ACC112 (cell line): ENCODE measurements around the gene MAP2K5.

Source experiments
- H2AFZ ChIP-seq: fragments of 200-600 bp; sonication (generic); one replicate; pipeline ENCODE4 v1.6.0; 2017; ENCODE audit warnings: antibody characterized with exemption, low read length; ENCODE audit not compliant: unreplicated experiment
- H3K27ac ChIP-seq: fragments of 200-600 bp; sonication (generic); 2 replicates; pipeline ENCODE4 v1.5.1; 2014; ENCODE audit warnings: low read depth, mild to moderate bottlenecking, antibody characterized with exemption, low read length, moderate library complexity
- H3K27me3 ChIP-seq: fragments of 200-600 bp; sonication (generic); 2 replicates; pipeline ENCODE4 v1.6.1; 2014; ENCODE audit warnings: mild to moderate bottlenecking, antibody characterized with exemption, low read length, moderate library complexity, mixed read lengths; ENCODE audit not compliant: insufficient read depth
- H3K36me3 ChIP-seq: fragments of 200-600 bp; sonication (generic); 2 replicates; pipeline ENCODE4 v1.6.1; 2016; ENCODE audit warnings: mild to moderate bottlenecking, antibody characterized with exemption, low read length, moderate library complexity, mixed read lengths; ENCODE audit not compliant: insufficient read depth
- H3K4me1 ChIP-seq: fragments of 200-600 bp; sonication (generic); one replicate; pipeline ENCODE4 v1.6.1; 2016; ENCODE audit warnings: low read length, mixed read lengths; ENCODE audit not compliant: insufficient read depth, unreplicated experiment, control insufficient read depth
- H3K4me3 ChIP-seq: fragments of 200-600 bp; sonication (generic); 2 replicates; pipeline ENCODE4 v1.5.1; 2014; ENCODE audit warnings: mild to moderate bottlenecking, low read depth, low read length
- H3K79me2 ChIP-seq: fragments of 200-600 bp; sonication (generic); one replicate; pipeline ENCODE4 v1.6.0; 2016; ENCODE audit warnings: low read length; ENCODE audit not compliant: control insufficient read depth, unreplicated experiment, insufficient read depth

The MAP2K5 gene

DNA sequence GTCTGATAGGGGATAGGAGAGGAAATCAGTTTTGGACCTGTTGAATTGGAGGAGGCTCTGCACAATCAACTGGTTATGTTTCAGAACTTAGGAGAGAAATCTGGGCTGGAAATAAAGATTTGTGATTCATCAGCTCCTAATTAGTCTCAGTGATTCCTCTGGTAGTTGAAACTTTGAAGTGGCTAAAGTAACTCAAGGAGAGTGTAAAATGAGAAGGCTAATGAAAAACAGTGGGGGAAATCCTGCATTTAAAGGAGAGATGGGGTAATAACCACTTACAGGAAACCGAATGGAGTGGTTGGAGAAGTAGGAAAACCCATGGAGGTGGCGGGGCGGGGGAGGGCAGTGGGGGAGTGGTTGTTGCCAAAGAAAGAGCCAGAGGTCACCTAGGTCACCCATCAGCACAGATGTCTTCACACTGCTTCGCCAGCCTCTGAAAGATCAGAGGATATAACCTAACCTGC is 32.6 kb downstream of the MAP2K5 start:
- Histone ChIP-seq H3K79me2 (no peaks in the 10 kb centered on the region), H3K27me3 (no peaks in the 10 kb centered on the region), H3K36me3 (0 out of 2 replicates have a peak, but pooled peaks cover 3% of the 10 kb centered on the region), H2AFZ (no peak overlapping the region), H3K27ac (no peak overlapping the region), H3K4me3 (no peak overlapping the region), H3K4me1 (no peaks in the 10 kb centered on the region)

DNA sequence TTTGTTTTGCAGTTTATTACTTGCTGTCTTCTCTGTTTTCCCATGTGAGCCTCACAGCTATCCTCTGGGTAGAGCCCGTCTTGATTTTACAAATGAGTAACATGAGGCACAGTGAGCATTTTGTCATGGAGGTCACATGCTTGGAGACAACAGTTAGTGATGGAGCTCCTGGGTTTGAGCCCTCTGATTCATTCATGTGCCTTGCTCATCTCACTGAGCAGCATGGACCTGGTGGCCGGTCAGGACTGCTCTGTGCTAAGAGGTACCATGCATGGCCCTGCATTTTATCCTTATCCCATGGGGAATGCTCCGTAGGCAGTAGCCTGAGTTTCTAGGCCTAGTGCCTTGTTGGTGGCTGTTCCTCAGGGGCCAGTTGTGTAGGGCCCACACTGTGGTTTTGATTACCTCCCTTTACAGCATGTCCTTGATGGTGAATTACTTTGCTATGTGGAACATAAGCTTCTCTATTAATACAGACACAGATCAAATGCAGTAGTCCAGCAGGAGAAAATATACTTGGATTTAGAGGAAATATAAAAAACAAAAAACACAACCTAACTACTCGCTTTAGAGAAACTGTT is 35.6 kb downstream of the MAP2K5 start:
- Histone ChIP-seq H3K4me1 (no peaks in the 10 kb centered on the region), H3K36me3 (no peaks in the 10 kb centered on the region), H3K27me3 (no peaks in the 10 kb centered on the region), H3K27ac (no peak overlapping the region), H3K4me3 (no peak overlapping the region), H3K79me2 (no peaks in the 10 kb centered on the region), H2AFZ (no peak overlapping the region)

DNA sequence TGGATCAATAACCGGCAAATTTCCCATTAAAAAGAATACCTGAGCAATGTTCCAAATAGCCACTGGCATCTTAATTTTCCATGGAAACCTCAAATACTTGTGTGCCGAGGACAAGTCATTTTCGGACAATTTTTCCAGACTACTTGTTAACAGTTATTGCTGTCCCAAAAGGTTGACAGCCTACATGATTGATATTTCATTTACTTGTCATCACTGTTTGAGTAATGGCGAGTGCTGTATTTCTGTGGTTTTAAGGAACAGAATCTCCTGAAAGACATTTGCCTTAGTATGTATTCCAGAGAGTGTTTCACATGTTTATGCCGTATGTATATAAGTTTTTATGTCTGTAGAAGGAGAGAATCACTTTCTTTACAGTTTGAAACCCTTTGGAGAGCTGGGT is 36.7 kb downstream of the MAP2K5 start:
- Histone ChIP-seq H2AFZ (no peak overlapping the region), H3K36me3 (no peaks in the 10 kb centered on the region), H3K27me3 (no peaks in the 10 kb centered on the region), H3K4me1 (no peaks in the 10 kb centered on the region), H3K79me2 (no peaks in the 10 kb centered on the region), H3K4me3 (no peak overlapping the region), H3K27ac (no peak overlapping the region)

DNA sequence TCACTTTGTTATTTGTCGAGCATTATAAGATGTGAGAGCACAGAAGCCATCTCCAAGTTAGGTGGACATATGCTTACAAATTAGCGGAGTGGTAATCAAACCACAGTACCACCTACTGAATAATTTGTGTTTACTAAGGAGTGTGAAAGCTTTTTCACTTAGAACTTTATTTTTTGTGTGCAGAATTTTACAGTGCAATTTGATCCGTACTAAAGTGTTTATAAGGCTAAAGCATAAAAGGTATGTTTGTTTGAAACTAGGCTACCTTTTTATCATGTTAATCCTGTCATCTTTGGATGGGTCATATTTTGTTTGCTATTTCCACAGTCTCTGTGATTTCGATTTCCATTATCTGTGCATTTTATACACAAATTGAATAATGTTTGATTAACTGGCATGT is 37.5 kb downstream of the MAP2K5 start:
- H3K36me3 ChIP-seq, result no peaks in the 10 kb centered on the region
- H2AFZ ChIP-seq, result no peak overlapping the region
- no peak overlapping the region for H3K4me3 ChIP-seq
- H3K79me2 ChIP-seq, result no peaks in the 10 kb centered on the region
- H3K4me1 ChIP-seq, result no peaks in the 10 kb centered on the region
- no peaks in the 10 kb centered on the region for H3K27me3 ChIP-seq
- H3K27ac ChIP-seq, result no peak overlapping the region

DNA sequence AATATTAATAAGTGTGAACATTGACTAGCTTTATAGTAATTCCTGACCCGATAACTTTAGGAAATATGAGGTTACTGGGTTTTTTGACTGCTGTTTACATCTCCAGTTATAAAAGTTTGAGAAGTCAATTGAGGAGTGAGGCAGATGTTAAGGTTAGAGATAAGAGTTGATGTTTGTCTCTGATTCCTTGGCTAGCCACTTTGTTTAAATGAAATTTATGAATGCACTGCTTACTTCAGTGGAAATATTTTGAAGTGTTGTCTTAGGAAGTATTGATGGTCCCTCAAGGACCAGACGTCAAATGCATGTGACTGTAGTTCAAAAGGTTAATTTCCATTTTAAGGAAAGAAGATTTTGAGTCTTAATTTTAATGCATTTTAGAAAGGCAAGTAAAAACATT is 41.7 kb downstream of the MAP2K5 start:
- H3K79me2 ChIP-seq, result no peaks in the 10 kb centered on the region
- H2AFZ ChIP-seq, result no peak overlapping the region
- H3K4me1 ChIP-seq, result no peaks in the 10 kb centered on the region
- no peaks in the 10 kb centered on the region for H3K36me3 ChIP-seq
- H3K27me3 ChIP-seq, result no peaks in the 10 kb centered on the region
- no peak overlapping the region for H3K4me3 ChIP-seq
- no peak overlapping the region for H3K27ac ChIP-seq

DNA sequence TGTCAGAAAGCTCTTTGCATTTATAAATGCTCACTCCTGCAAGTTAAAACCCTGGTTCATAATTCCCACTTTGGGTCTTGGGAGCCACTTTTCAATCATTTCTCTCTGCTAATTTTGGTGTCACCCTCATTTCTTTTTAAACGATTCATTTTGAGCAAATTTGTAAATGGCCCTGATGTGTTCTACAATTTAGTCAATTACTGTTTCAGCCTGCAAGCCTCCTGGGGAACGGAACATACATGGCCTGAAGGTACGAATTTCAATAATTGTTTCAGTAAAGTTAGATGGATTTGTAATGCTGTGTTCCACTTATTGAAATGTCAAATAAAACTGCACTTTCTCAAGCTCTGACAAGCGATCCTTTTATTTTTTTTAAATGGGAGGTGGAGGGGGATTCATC is 43.2 kb downstream of the MAP2K5 start:
- H3K4me3 ChIP-seq, result no peak overlapping the region
- no peak overlapping the region for H3K27ac ChIP-seq
- no peaks in the 10 kb centered on the region for H3K4me1 ChIP-seq
- no peaks in the 10 kb centered on the region for H3K27me3 ChIP-seq
- no peaks in the 10 kb centered on the region for H3K79me2 ChIP-seq
- no peaks in the 10 kb centered on the region for H3K36me3 ChIP-seq
- no peak overlapping the region for H2AFZ ChIP-seq

DNA sequence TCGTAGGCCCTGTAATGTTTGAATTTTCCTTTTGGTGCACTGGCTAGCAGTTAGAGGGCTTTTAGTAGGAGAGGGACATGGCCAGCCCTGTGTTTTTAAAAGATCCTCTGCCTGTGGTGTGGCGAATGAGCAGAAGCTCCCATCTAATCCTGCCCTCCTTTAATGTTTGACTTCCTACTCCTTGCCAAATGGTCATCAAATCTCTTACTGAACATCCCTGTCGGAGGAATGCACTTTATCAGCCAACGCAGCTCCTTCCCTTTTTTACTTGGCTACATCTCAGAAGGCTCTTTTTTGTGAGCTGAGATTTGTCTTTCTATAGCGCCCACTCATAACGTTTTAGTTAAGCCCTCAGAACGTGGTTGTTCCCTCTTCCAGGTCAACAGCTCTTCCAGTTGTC is 44.8 kb downstream of the MAP2K5 start:
- Histone ChIP-seq H3K4me3 (no peak overlapping the region), H3K27me3 (no peaks in the 10 kb centered on the region), H2AFZ (no peak overlapping the region), H3K4me1 (no peaks in the 10 kb centered on the region), H3K27ac (no peak overlapping the region), H3K36me3 (no peaks in the 10 kb centered on the region), H3K79me2 (no peaks in the 10 kb centered on the region)

DNA sequence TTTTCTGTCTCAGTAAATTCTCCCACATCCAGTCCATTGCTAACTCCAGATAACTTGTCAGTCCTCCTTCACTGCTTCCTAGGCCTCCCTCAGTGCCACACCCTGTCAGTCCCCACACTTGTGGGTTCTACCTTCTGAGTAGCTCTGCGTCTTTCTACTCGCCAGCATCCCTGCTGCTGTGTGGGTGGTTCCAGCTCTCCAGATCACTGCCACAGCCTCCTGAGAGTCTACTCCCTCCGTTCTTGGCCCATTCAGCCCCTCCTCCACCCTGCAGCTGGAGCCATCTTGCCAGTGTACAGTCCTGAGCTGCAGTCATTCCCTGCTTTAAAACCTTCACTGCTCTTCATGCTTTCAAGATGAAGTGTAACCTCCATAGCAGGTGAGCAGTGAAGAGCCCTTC is 45.3 kb downstream of the MAP2K5 start:
- Histone ChIP-seq H3K27me3 (no peaks in the 10 kb centered on the region), H3K4me1 (no peaks in the 10 kb centered on the region), H3K4me3 (no peak overlapping the region), H3K79me2 (no peaks in the 10 kb centered on the region), H3K27ac (no peak overlapping the region), H3K36me3 (no peaks in the 10 kb centered on the region), H2AFZ (no peak overlapping the region)

DNA sequence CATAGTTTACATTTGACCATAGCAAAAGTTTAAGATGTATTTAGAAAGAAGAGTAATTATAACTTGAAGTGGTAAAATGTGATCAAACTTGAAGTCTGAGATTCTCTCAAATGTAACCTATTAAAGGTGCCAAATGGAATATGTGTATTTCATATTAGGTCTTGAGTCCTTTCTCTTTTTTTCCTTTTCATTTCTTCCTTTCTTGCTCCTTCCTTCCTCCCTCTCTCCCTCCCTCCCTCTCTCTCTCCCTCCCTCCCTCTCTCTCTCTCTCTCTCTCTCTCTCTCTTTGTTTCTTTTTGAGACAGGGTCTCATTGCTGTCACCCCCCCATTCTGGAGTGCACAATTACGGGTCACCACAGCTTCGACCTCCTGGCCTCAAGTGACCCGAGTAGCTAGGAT is 47.7 kb downstream of the MAP2K5 start:
- no peaks in the 10 kb centered on the region for H3K36me3 ChIP-seq
- no peak overlapping the region for H3K4me3 ChIP-seq
- H3K27ac ChIP-seq, result no peak overlapping the region

DNA sequence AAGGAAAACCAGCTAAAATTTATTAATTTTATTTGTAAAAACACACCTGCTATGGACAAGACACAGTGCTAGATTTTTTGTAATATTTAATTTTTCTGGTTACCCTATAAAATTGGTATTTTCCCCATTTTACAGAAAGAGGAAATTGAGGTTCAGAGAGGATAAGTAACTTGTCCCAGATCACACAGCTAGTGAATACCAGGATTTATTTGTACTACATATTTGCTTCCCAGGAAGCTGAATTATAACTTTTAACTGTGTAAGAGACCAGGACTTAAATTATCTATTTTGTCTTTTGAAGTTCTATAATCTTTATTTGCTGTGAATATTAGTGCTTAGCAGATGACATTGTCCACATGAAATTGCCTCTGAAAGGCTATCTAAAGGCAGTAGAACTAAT is 49.7 kb downstream of the MAP2K5 start:
- Histone ChIP-seq H2AFZ (no peak overlapping the region), H3K27me3 (no peaks in the 10 kb centered on the region), H3K4me1 (no peaks in the 10 kb centered on the region), H3K27ac (no peak overlapping the region), H3K79me2 (no peaks in the 10 kb centered on the region), H3K4me3 (no peak overlapping the region), H3K36me3 (no peaks in the 10 kb centered on the region)

More for the DNA sequence above, 47.7 kb downstream of the MAP2K5 start:
- no peaks in the 10 kb centered on the region for H3K79me2 ChIP-seq
- no peak overlapping the region for H2AFZ ChIP-seq
- no peaks in the 10 kb centered on the region for H3K27me3 ChIP-seq
- no peaks in the 10 kb centered on the region for H3K4me1 ChIP-seq

DNA sequence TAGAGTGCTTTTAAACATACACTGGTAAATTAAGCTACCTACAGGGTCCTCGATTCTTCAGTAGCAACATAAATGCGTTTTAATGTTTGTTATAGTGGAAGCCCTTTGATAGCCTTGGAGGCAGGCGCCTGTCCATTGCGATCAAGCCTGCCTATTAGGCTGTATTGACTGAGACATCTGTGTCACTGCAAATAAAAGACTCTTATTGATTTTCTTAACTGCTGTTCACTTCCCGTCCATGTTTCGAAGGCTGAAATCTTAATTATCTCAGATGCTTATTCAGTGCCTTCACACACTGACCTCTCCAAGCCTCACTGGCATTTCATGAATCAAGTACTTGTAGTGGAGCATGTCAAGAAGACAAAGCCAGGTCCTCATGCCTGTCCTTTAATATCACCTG is 51.1 kb downstream of the MAP2K5 start:
- H3K36me3 ChIP-seq, result 0 out of 2 replicates have a peak, but pooled peaks cover 2% of the 10 kb centered on the region
- H3K79me2 ChIP-seq, result no peaks in the 10 kb centered on the region

More for the DNA sequence above, 51.1 kb downstream of the MAP2K5 start:
- Histone ChIP-seq H3K27ac (no peak overlapping the region), H3K4me3 (no peak overlapping the region), H3K27me3 (no peaks in the 10 kb centered on the region), H2AFZ (no peak overlapping the region), H3K4me1 (no peaks in the 10 kb centered on the region)
